KMS-11 (cell line): ENCODE results near the gene PDCD7.

Source experiments
- H2AFZ ChIP-seq: fragments of 200-600 bp; sonication (generic); 2 replicates; pipeline ENCODE4 v1.6.1; 2016; ENCODE audit warnings: antibody characterized with exemption, mixed run types, low read depth
- H3K27ac ChIP-seq: fragments of 200-600 bp; sonication (generic); 2 replicates; pipeline ENCODE4 v1.6.1; 2016; ENCODE audit warnings: mild to moderate bottlenecking, mixed run types
- H3K27me3 ChIP-seq: fragments of 200-600 bp; sonication (generic); 2 replicates; pipeline ENCODE4 v1.6.1; 2017; ENCODE audit warnings: mild to moderate bottlenecking, low read depth, mixed run types, moderate library complexity; ENCODE audit not compliant: insufficient read depth
- H3K36me3 ChIP-seq: fragments of 200-600 bp; sonication (generic); 2 replicates; pipeline ENCODE4 v1.6.1; 2017; ENCODE audit warnings: mild to moderate bottlenecking, mixed run types; ENCODE audit not compliant: insufficient read depth
- H3K4me1 ChIP-seq: fragments of 200-600 bp; sonication (generic); 2 replicates; pipeline ENCODE4 v1.6.1; 2016; ENCODE audit warnings: mild to moderate bottlenecking, low read depth, mixed run types; ENCODE audit not compliant: poor library complexity, severe bottlenecking
- H3K4me2 ChIP-seq: fragments of 200-600 bp; sonication (generic); 2 replicates; pipeline ENCODE4 v1.7.0; 2016; ENCODE audit warnings: mild to moderate bottlenecking, mixed run types
- H3K4me3 ChIP-seq: fragments of 200-600 bp; sonication (generic); IDR thresholded peaks from 2 replicates; pipeline ENCODE4 v1.6.1; 2017; ENCODE audit warnings: low read depth, low read length, mixed read lengths; ENCODE audit not compliant: insufficient read depth
- H3K79me2 ChIP-seq: fragments of 200-600 bp; sonication (generic); 2 replicates; pipeline ENCODE4 v1.6.1; 2016; ENCODE audit warnings: low read depth, mixed run types; ENCODE audit not compliant: insufficient read depth
- H3K9ac ChIP-seq: fragments of 200-600 bp; sonication (generic); 2 replicates; pipeline ENCODE4 v1.6.1; 2016; ENCODE audit warnings: mild to moderate bottlenecking, mixed run types
- H4K20me1 ChIP-seq: fragments of 200-600 bp; sonication (generic); 2 replicates; pipeline ENCODE4 v1.6.1; 2016; ENCODE audit warnings: mild to moderate bottlenecking, mixed run types; ENCODE audit not compliant: insufficient read depth
- CTCF ChIP-seq: fragments of 200-600 bp; sonication (generic); conservative IDR thresholded peaks from 2 replicates; pipeline ENCODE4 v1.6.1; 2017; ENCODE audit warnings: low read depth, mild to moderate bottlenecking, antibody characterized with exemption, low read length, moderate library complexity, mixed read lengths

The PDCD7 gene

GRCh38 chr15:65085207-65085753 lies 48.3 kb downstream of the PDCD7 start:
- Histone ChIP-seq H2AFZ (no peak overlapping the region), H3K4me2 (no peak overlapping the region), H3K4me1 (no peaks in the 10 kb centered on the region), H3K27ac (no peak overlapping the region), H3K9ac (no peak overlapping the region), H4K20me1 (no peaks in the 10 kb centered on the region), H3K79me2 (no peaks in the 10 kb centered on the region), H3K4me3 (no peak overlapping the region), H3K27me3 (no peaks in the 10 kb centered on the region; the same call in 1 of the 2 replicates), H3K36me3 (no peaks in the 10 kb centered on the region)
- no peak for TF ChIP-seq CTCF

- H4K20me1 ChIP-seq, result no peaks in the 10 kb centered on the region
- no peaks in the 10 kb centered on the region for H3K4me1 ChIP-seq
- H3K79me2 ChIP-seq, result no peaks in the 10 kb centered on the region
- no peak overlapping the region for H2AFZ ChIP-seq
- no peaks in the 10 kb centered on the region; the same call in 1 of the 2 replicates for H3K27me3 ChIP-seq
- H3K27ac ChIP-seq, result no peak overlapping the region
- no peak overlapping the region for H3K9ac ChIP-seq
- H3K4me2 ChIP-seq, result no peak overlapping the region
- H3K4me3 ChIP-seq, result no peak overlapping the region
- H3K36me3 ChIP-seq, result no peaks in the 10 kb centered on the region
- TF ChIP-seq CTCF, result no peak
Measured at GRCh38 chr15:65084500-65085206, 49.0 kb downstream of the PDCD7 start.

GRCh38 chr15:65083262-65083701 lies 50.3 kb downstream of the PDCD7 start:
- Histone ChIP-seq H3K9ac (no peak overlapping the region), H3K4me1 (no peaks in the 10 kb centered on the region), H3K36me3 (no peaks in the 10 kb centered on the region), H2AFZ (no peak overlapping the region), H4K20me1 (no peaks in the 10 kb centered on the region), H3K27me3 (no peaks in the 10 kb centered on the region; the same call in 1 of the 2 replicates), H3K4me3 (no peak overlapping the region), H3K79me2 (no peaks in the 10 kb centered on the region), H3K4me2 (no peak overlapping the region), H3K27ac (no peak overlapping the region)
- no peak for TF ChIP-seq CTCF

GRCh38 chr15:65082303-65082953 lies 51.2 kb downstream of the PDCD7 start:
- H3K4me1 ChIP-seq, result no peaks in the 10 kb centered on the region

More at GRCh38 chr15:65082303-65082953, 51.2 kb downstream of the PDCD7 start:
- Histone ChIP-seq H3K9ac (no peak overlapping the region), H3K4me2 (no peak overlapping the region), H4K20me1 (no peaks in the 10 kb centered on the region), H3K27ac (no peak overlapping the region), H3K4me3 (no peak overlapping the region), H2AFZ (no peak overlapping the region), H3K27me3 (no peaks in the 10 kb centered on the region; the same call in 1 of the 2 replicates), H3K79me2 (no peaks in the 10 kb centered on the region), H3K36me3 (no peaks in the 10 kb centered on the region)
- no peak for TF ChIP-seq CTCF
